Transverse colon (tissue), 4 donors: ENCODE measurements around the gene LCN12. TPM values are rescaled to one million over a fixed set of nuclear protein-coding genes. Genes with fewer than 3 reads are reported as not detected.

ENCODE experiments used
- DNase-seq: peaks from one replicate; pipeline ENCODE4 v3.0.0-alpha.2; 2019
- H3K27ac ChIP-seq, 4 donors: fragments of 200-600 bp; sonication (generic); 2 replicates each; pipeline ENCODE4 v1.5.1; 2016 to 2018; ENCODE audit warnings: inconsistent platforms in 4 of 4
- H3K27me3 ChIP-seq: fragments of 200-600 bp; sonication (generic); 2 replicates; pipeline ENCODE4 v1.5.1; 2017; ENCODE audit warnings: inconsistent platforms
- H3K36me3 ChIP-seq, 4 donors: fragments of 200-600 bp; sonication (generic); 2 replicates each; pipeline ENCODE4 v1.5.1; 2017 to 2019; ENCODE audit warnings: inconsistent platforms in 4 of 4
- H3K4me1 ChIP-seq, 4 donors: fragments of 200-600 bp; sonication (generic); 2 replicates each; pipeline ENCODE4 v1.5.1; 2017 to 2020; ENCODE audit warnings: inconsistent platforms in 4 of 4
- H3K4me3 ChIP-seq, 4 donors: fragments of 200-600 bp; sonication (generic); 1 replicate in 1 of 4; 2 replicates in 3 of 4; pipeline versions ENCODE4 v1.5.1 to v1.6.1; 2017 to 2019; ENCODE audit warnings: inconsistent platforms in 4 of 4
- H3K9me3 ChIP-seq, 2 donors: fragments of 200-600 bp; sonication (generic); 2 replicates each; pipeline ENCODE4 v1.5.1; 2017 to 2019; ENCODE audit warnings: inconsistent platforms in 2 of 2
- CTCF ChIP-seq, 5 experiments: fragments of 200-600 bp in 3 of 5; fragments of 450-650 bp in 2 of 5; sonication (generic) in 3 of 5; IDR thresholded peaks; 1 replicate in 2 of 5; 2 replicates in 3 of 5; pipeline ENCODE4 v1.5.1; 2016 to 2017; ENCODE audit warnings: antibody characterized with exemption in 5 of 5, inconsistent platforms in 3 of 5, mild to moderate bottlenecking in 2 of 5, moderate library complexity in 1 of 5
- EP300 ChIP-seq: sonication (generic); formaldehyde crosslinking; IDR thresholded peaks from one replicate; pipeline ENCODE4 v1.6.1; 2017; ENCODE audit warnings: antibody characterized with exemption, low read depth
- POLR2A ChIP-seq: fragments of 450-650 bp; IDR thresholded peaks from one replicate; pipeline ENCODE4 v1.6.1; 2016; ENCODE audit warnings: antibody characterized with exemption, mild to moderate bottlenecking, moderate library complexity
- POLR2AphosphoS5 ChIP-seq, 3 donors: sonication (generic); formaldehyde crosslinking; IDR thresholded peaks; one replicate each; pipeline ENCODE4 v1.6.1; 2016; ENCODE audit warnings: antibody characterized with exemption in 3 of 3
- WGBS, 2 donors: methylation state at CpG; one replicate each; pipeline ENCODE4 v1.1.5; 2018; ENCODE audit warnings: low coverage in 1 of 2; 5-methylcytosine and 5-hydroxymethylcytosine counted together
- in situ Hi-C, 4 donors: fragments of 200-750 bp; cut with MboI; loops; one replicate each; pipeline versions ENCODE4 v1.15.0 to v1.15.1; 2017; ENCODE audit warnings: low sequenced_read_pairs in 3 of 4, low pct_ligation_motif_present in 1 of 4, low pct_unique_long_range_greater_than_20kb in 1 of 4
- intact Hi-C: fragments of 100-400 bp; cut with DNase I; formaldehyde crosslinking; loops from one replicate; pipeline ENCODE4 v1.15.1; 2023; ENCODE audit warnings: low total_unique reads
- total RNA-seq, 4 donors: library from RNA; depleted of rRNA; stranded (reverse); fragments of >200 nt; gene quantifications; one replicate each; pipeline ENCODE4 v1.1.0, GENCODE V29; 2016

LCN12 gene
- total RNA-seq, 4 donors from 2014 or later: 1.2 to 52.7 (median 5.5) TPM

DNA sequence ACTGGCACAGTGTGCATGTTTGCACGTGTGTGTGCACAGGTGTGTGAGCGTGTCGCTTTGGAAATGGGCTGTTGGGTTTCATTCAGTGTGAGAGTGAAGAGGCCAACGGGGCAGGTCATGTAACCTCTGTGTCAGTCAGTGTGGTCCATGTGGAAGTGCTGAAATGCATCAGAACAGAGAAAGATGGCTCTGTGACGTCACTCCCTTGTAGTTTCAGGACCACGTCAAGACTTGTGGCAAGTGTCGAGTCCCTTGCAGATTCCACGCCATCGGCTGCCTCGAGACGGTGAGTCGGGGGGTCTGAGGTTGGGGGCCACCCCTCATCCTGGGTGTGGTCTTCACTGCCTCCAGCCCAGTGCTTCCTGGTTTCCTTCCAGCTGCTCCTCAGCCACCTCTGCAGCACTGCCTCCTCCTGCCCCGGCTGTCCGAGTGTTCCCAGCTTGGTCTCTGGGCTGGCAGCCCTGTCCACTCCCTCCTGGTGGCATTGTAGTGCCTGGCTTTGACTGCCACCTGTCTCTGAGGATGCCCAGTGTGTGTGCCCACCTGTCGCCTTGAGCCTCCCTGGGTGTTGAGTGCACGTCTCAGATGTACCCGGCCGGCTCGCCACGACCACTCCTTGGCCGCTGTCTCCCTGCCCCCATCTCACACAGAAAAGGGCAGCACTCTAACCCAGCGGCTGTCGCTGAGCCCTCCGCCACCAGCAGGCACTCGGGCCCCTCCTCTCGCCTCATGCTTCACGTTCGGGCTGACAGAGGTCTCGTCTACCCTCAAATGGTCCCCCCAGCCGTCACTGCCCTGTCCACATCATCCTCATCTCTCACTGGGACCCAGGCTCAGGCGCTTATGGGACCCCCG, 35.5 kb upstream of the LCN12 start:
- no peak for TF ChIP-seq POLR2A
- no peak for TF ChIP-seq EP300
- no peak for TF ChIP-seq CTCF (IDR thresholded peaks at IDR 0.05)
- TF ChIP-seq POLR2AphosphoS5 (IDR thresholded peaks at IDR 0.05): no peak
- Histone ChIP-seq H3K4me3 (no peak overlapping the region), H3K27me3 (no peaks in the 10 kb centered on the region), H3K4me1 (no peaks in the 10 kb centered on the region), H3K9me3 (no peaks in the 10 kb centered on the region), H3K36me3 (peaks cover 0 to 30% (median 12%) of the 10 kb centered on the region in 4 donors), H3K27ac (no peak overlapping the region)
- WGBS, 2 donors: 90 to 93% methylated on average over 7 to 31 of the region's 32 CpGs
- DNase-seq: no peak
- in situ Hi-C loops: no loop called here
- intact Hi-C loops: no loop called here

GRCh38 chr9:136917902-136918301, 34.2 kb upstream of the LCN12 start:
- H3K4me1 ChIP-seq: no peaks in the 10 kb centered on the region
- no peak overlapping the region for H3K4me3 ChIP-seq
- no peaks in the 10 kb centered on the region for H3K9me3 ChIP-seq
- H3K27me3 ChIP-seq: no peaks in the 10 kb centered on the region
- DNase-seq: no peak
- H3K36me3 ChIP-seq: peaks cover 0 to 30% (median 9%) of the 10 kb centered on the region in 4 donors
- 91% methylated on average over 11 of the region's 11 CpGs; no CpG with 5 or more reads in 1 of the 2 donors for WGBS, 2 donors
- in situ Hi-C loops: no loop called here
- no peak overlapping the region for H3K27ac ChIP-seq
- intact Hi-C loops: no loop called here
- TF ChIP-seq POLR2AphosphoS5 (IDR thresholded peaks at IDR 0.05) (no peak), CTCF (IDR thresholded peaks at IDR 0.05) (no peak), POLR2A (no peak), EP300 (no peak)

DNA sequence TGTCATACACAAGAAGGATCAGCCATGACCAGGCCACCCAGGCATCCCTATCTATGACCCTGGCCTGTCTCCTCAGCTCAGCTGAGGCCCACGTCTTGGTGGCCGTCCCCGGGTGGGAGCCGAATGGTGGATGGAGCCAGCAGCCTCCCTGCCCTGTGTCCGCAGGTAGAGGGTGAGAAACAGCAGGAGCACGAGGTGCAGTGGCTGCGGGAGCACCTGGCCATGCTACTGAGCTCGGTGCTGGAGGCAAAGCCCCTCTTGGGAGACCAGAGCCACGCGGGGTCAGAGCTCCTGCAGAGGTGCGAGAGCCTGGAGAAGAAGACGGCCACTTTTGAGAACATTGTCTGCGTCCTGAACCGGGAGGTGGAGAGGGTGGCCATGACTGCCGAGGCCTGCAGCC, 32.0 kb upstream of the LCN12 start:
- H3K4me1 ChIP-seq: no peaks in the 10 kb centered on the region
- DNase-seq: no peak
- no peak overlapping the region for H3K4me3 ChIP-seq
- H3K9me3 ChIP-seq: no peaks in the 10 kb centered on the region
- no peak overlapping the region for H3K27ac ChIP-seq
- WGBS, 2 donors: 97 to 100% methylated on average over 3 to 11 of the region's 15 CpGs
- no peaks in the 10 kb centered on the region for H3K27me3 ChIP-seq
- intact Hi-C loops: no loop called here
- TF ChIP-seq POLR2AphosphoS5 (IDR thresholded peaks at IDR 0.05): no peak
- TF ChIP-seq POLR2A: no peak
- no peak for TF ChIP-seq CTCF (IDR thresholded peaks at IDR 0.05)
- TF ChIP-seq EP300: no peak
- H3K36me3 ChIP-seq: peaks cover 0 to 27% (median 9%) of the 10 kb centered on the region in 4 donors
- in situ Hi-C loops: no loop called here

DNA sequence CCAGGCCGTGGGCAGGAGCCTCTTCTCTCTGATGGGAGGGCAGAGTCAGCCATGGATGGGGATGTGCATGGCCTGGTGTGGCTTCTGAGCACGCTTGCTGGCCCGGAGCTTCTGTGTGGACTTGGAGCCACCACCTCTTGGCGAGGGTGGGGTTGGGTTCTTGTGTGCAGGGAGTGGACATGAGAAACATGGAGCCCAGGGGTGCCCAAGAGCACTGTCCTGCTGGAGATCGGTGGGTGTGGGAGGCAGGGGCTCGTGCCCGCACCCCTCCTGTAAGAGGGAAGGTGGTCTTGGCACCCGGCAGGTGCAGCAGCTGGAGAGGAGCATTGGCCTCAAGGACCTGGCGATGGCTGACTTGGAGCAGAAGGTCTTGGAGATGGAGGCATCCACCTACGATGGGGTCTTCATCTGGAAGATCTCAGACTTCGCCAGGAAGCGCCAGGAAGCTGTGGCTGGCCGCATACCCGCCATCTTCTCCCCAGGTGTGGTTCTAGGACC, 31.3 kb upstream of the LCN12 start:
- intact Hi-C loops: no loop called here
- peaks cover 0 to 27% (median 9%) of the 10 kb centered on the region in 4 donors for H3K36me3 ChIP-seq
- no peak overlapping the region for H3K27ac ChIP-seq
- no peaks in the 10 kb centered on the region for H3K4me1 ChIP-seq
- 97% methylated on average over 13 of the region's 14 CpGs; no CpG with 5 or more reads in 1 of the 2 donors for WGBS, 2 donors
- TF ChIP-seq EP300: no peak
- in situ Hi-C loops: no loop called here
- no peak overlapping the region for H3K4me3 ChIP-seq
- H3K27me3 ChIP-seq: no peaks in the 10 kb centered on the region
- no peaks in the 10 kb centered on the region for H3K9me3 ChIP-seq
- DNase-seq: no peak
